ENCODE data around the gene LRRC32. TPM values are rescaled to one million over a fixed set of nuclear protein-coding genes. Genes with fewer than 3 reads are reported as not detected.
"Not testable (repeated sequence)": the region's sequence is repeated elsewhere in the genome, so short reads cannot be mapped to it uniquely, and the experiment has no call there.

The LRRC32 gene
- total RNA-seq, 1 experiment from 2014 or later, result not detected

- in situ Hi-C loops (cut with HindIII; ENCODE audit: low sequenced_read_pairs), result no loop called here
- DNase-seq (ENCODE audit: low spot score), result no peak
Observed at GRCh38 chr11:76656571-76657081, 13.9 kb downstream of the LRRC32 start.

- DNase-seq (ENCODE audit: low spot score), result no peak
- in situ Hi-C loops (cut with HindIII; ENCODE audit: low sequenced_read_pairs), result no loop called here
Observed at GRCh38 chr11:76656050-76656531, 14.5 kb downstream of the LRRC32 start.

- no peak for DNase-seq (ENCODE audit: low spot score)
- in situ Hi-C loops (cut with HindIII; ENCODE audit: low sequenced_read_pairs), result no loop called here
Observed at GRCh38 chr11:76655501-76656049, 15.0 kb downstream of the LRRC32 start.

GRCh38 chr11:76654980-76655379, 15.6 kb downstream of the LRRC32 start:
- in situ Hi-C loops (cut with HindIII; ENCODE audit: low sequenced_read_pairs), result no loop called here

GRCh38 chr11:76654298-76654851, 16.2 kb downstream of the LRRC32 start:
- no peak for DNase-seq (ENCODE audit: low spot score)
- in situ Hi-C loops (cut with HindIII; ENCODE audit: low sequenced_read_pairs), result no loop called here

More at GRCh38 chr11:76654980-76655379, 15.6 kb downstream of the LRRC32 start:
- DNase-seq (ENCODE audit: low spot score), result no peak

- DNase-seq (ENCODE audit: low spot score), result no peak
- in situ Hi-C loops (cut with HindIII; ENCODE audit: low sequenced_read_pairs), result no loop called here
Observed at GRCh38 chr11:76653674-76654284, 16.8 kb downstream of the LRRC32 start.

GRCh38 chr11:76653012-76653673, 17.4 kb downstream of the LRRC32 start:
- no peak for DNase-seq (ENCODE audit: low spot score)
- in situ Hi-C loops (cut with HindIII; ENCODE audit: low sequenced_read_pairs), result no loop called here

- no peak for DNase-seq (ENCODE audit: low spot score)
- in situ Hi-C loops (cut with HindIII; ENCODE audit: low sequenced_read_pairs), result no loop called here
Observed at GRCh38 chr11:76649851-76650372, 20.6 kb downstream of the LRRC32 start.

GRCh38 chr11:76649011-76649410, 21.5 kb downstream of the LRRC32 start:
- DNase-seq (ENCODE audit: low spot score), result no peak
- in situ Hi-C loops (cut with HindIII; ENCODE audit: low sequenced_read_pairs), result no loop called here

- DNase-seq (ENCODE audit: low spot score), result no peak
- in situ Hi-C loops (cut with HindIII; ENCODE audit: low sequenced_read_pairs), result no loop called here
Observed at GRCh38 chr11:76648061-76648460, 22.5 kb downstream of the LRRC32 start.

GRCh38 chr11:76646882-76647534, 23.5 kb downstream of the LRRC32 start:
- in situ Hi-C loops (cut with HindIII; ENCODE audit: low sequenced_read_pairs), result no loop called here
- DNase-seq (ENCODE audit: low spot score), result no peak

GRCh38 chr11:76644591-76644990, 26.0 kb downstream of the LRRC32 start:
- DNase-seq (ENCODE audit: low spot score), result no peak
- in situ Hi-C loops (cut with HindIII; ENCODE audit: low sequenced_read_pairs), result no loop called here

- in situ Hi-C loops (cut with HindIII; ENCODE audit: low sequenced_read_pairs); DNase-seq (ENCODE audit: low spot score): not testable (repeated sequence)
Observed at GRCh38 chr11:76643711-76644110, 26.8 kb downstream of the LRRC32 start.

GRCh38 chr11:76642341-76642740, 28.2 kb downstream of the LRRC32 start:
- no peak for DNase-seq (ENCODE audit: low spot score)
- in situ Hi-C loops (cut with HindIII; ENCODE audit: low sequenced_read_pairs), result no loop called here

GRCh38 chr11:76641905-76642304, 28.6 kb downstream of the LRRC32 start:
- in situ Hi-C loops (cut with HindIII; ENCODE audit: low sequenced_read_pairs), result no loop called here
- no peak for DNase-seq (ENCODE audit: low spot score)

- no peak for DNase-seq (ENCODE audit: low spot score)
- in situ Hi-C loops (cut with HindIII; ENCODE audit: low sequenced_read_pairs), result no loop called here
Observed at GRCh38 chr11:76640501-76640900, 30.0 kb downstream of the LRRC32 start.

- in situ Hi-C loops (cut with HindIII; ENCODE audit: low sequenced_read_pairs), result no loop called here
- no peak for DNase-seq (ENCODE audit: low spot score)
Observed at GRCh38 chr11:76639621-76640020, 30.9 kb downstream of the LRRC32 start.

GRCh38 chr11:76638270-76639197, 32.0 kb downstream of the LRRC32 start:
- in situ Hi-C loops (cut with HindIII; ENCODE audit: low sequenced_read_pairs), result no loop called here
- no peak for DNase-seq (ENCODE audit: low spot score)
